HepG2 (cell line): ENCODE measurements around the gene MOGAT3. TPM values are rescaled to one million over a fixed set of nuclear protein-coding genes. Genes with fewer than 3 reads are reported as not detected.

Source experiments
- ATF7-NPFF ChIP-seq: sonication (generic); formaldehyde crosslinking; IDR thresholded peaks from 2 replicates; pipeline ENCODE4 v1.8.1; 2023; ENCODE audit warnings: mild to moderate bottlenecking, low read depth, missing genetic modification reagents, moderate library complexity
- CENPT ChIP-seq: sonication (generic); formaldehyde crosslinking; IDR thresholded peaks from 2 replicates; pipeline ENCODE4 v1.8.0; 2022; ENCODE audit warnings: low read depth, mild to moderate bottlenecking, moderate library complexity, missing genetic modification reagents
- EZH2 ChIP-seq: conservative IDR thresholded peaks from 2 replicates; pipeline ENCODE4 v1.6.1; 2012; ENCODE audit warnings: mild to moderate bottlenecking, low read depth, low read length, moderate library complexity
- HDAC2 ChIP-seq: sonication (generic); formaldehyde crosslinking; IDR thresholded peaks from 2 replicates; pipeline ENCODE4 v1.4.0; 2020; ENCODE audit warnings: missing genetic modification reagents
- PHF5A ChIP-seq: IDR thresholded peaks from one replicate; pipeline ENCODE4 v1.6.1; 2018; ENCODE audit warnings: low read depth, missing genetic modification reagents; ENCODE audit not compliant: unreplicated experiment
- RARG ChIP-seq: sonication (generic); formaldehyde crosslinking; IDR thresholded peaks from 2 replicates; pipeline ENCODE4 v1.4.0; 2020; ENCODE audit warnings: low read depth, mild to moderate bottlenecking, missing genetic modification reagents
- SNRNP70 ChIP-seq: fragments of 200-400 bp; formaldehyde crosslinking; IDR thresholded peaks from 2 replicates; pipeline ENCODE4 v1.6.1; 2017; ENCODE audit warnings: mild to moderate bottlenecking, low read depth, low read length, moderate library complexity
- YEATS2 ChIP-seq: sonication (generic); formaldehyde crosslinking; IDR thresholded peaks from 2 replicates; pipeline ENCODE4 v1.4.0; 2020; ENCODE audit warnings: missing genetic modification reagents, borderline replicate concordance
- ZNF720 ChIP-seq: sonication (generic); formaldehyde crosslinking; IDR thresholded peaks from 2 replicates; pipeline ENCODE4 v1.4.0; 2020; ENCODE audit warnings: missing genetic modification reagents
- ZNF761 ChIP-seq: sonication (generic); formaldehyde crosslinking; conservative IDR thresholded peaks from 2 replicates; pipeline ENCODE4 v1.4.0; 2020; ENCODE audit warnings: mild to moderate bottlenecking, missing genetic modification reagents
- ZNF776 ChIP-seq: sonication (generic); formaldehyde crosslinking; IDR thresholded peaks from 2 replicates; pipeline ENCODE4 v1.4.0; 2020; ENCODE audit warnings: mild to moderate bottlenecking, missing genetic modification reagents
- ZNF839 ChIP-seq: sonication (generic); formaldehyde crosslinking; IDR thresholded peaks from 2 replicates; pipeline ENCODE4 v1.4.0; 2020; ENCODE audit warnings: missing genetic modification reagents, mild to moderate bottlenecking, borderline replicate concordance
- polyA plus RNA-seq, 8 experiments: library from polyadenylated mRNA; depleted of rRNA in 3 of 8; stranded (reverse) in 7 of 8; unstranded in 1 of 8; fragments of >200 nt; fragmentation: Illumina TruSeq in 4 of 8; extraction: Trizol in 4 of 8; gene quantifications; 2 replicates each; pipeline versions ENCODE4 v1.2.1 to v1.2.3, GENCODE V29; 2011 to 2016; ENCODE audit warnings: low read depth in 4 of 8, missing spikeins in 1 of 8, mixed read lengths in 1 of 8; ENCODE audit not compliant: insufficient read depth in 1 of 8
- total RNA-seq, 5 experiments: library from RNA; depleted of rRNA; stranded (reverse); fragments of >200 nt; fragmentation: Illumina TruSeq; extraction: Trizol; gene quantifications; 2 replicates each; pipeline ENCODE4 v1.2.3, GENCODE V29; 2016; ENCODE audit warnings: low read depth in 1 of 5
- TF ChIP-seq, protein P1 (sequence below), 2 experiments: sonication (generic) in 1 of 2; formaldehyde crosslinking in 1 of 2; IDR thresholded peaks; 2 replicates each; pipeline versions ENCODE4 v1.4.0 to v1.6.1; 2018 to 2020; ENCODE audit warnings: missing genetic modification reagents in 2 of 2, borderline replicate concordance in 1 of 2, low read depth in 1 of 2, mild to moderate bottlenecking in 1 of 2, missing biosample characterization in 1 of 2
- TF ChIP-seq, protein P2 (sequence below): sonication (generic); formaldehyde crosslinking; IDR thresholded peaks from 2 replicates; pipeline ENCODE4 v1.5.1; 2020; ENCODE audit warnings: missing genetic modification reagents, mild to moderate bottlenecking, borderline replicate concordance
- TF ChIP-seq, protein P3 (sequence below): IDR thresholded peaks from 2 replicates; pipeline ENCODE4 v1.6.1; 2016; ENCODE audit warnings: missing biosample characterization, missing genetic modification reagents, low read depth
- TF ChIP-seq, protein P4 (sequence below): sonication (generic); formaldehyde crosslinking; IDR thresholded peaks from 2 replicates; pipeline ENCODE4 v1.4.0; 2020; ENCODE audit warnings: missing genetic modification reagents
- TF ChIP-seq, protein P5 (sequence below): sonication (generic); formaldehyde crosslinking; IDR thresholded peaks from 2 replicates; pipeline ENCODE4 v1.5.0; 2020; ENCODE audit warnings: missing genetic modification reagents, mild to moderate bottlenecking, borderline replicate concordance
- TF ChIP-seq, protein P6 (sequence below): sonication (generic); formaldehyde crosslinking; IDR thresholded peaks from 2 replicates; pipeline ENCODE4 v1.8.0; 2022; ENCODE audit warnings: mild to moderate bottlenecking, missing genetic modification reagents, borderline replicate concordance

Gene MOGAT3
- total and polyA plus RNA-seq, 2 of the 13 experiments (the other 11 are each of a cell fraction or from before 2014, with no cell fraction given) = 22.5 to 30.5 TPM

DNA sequence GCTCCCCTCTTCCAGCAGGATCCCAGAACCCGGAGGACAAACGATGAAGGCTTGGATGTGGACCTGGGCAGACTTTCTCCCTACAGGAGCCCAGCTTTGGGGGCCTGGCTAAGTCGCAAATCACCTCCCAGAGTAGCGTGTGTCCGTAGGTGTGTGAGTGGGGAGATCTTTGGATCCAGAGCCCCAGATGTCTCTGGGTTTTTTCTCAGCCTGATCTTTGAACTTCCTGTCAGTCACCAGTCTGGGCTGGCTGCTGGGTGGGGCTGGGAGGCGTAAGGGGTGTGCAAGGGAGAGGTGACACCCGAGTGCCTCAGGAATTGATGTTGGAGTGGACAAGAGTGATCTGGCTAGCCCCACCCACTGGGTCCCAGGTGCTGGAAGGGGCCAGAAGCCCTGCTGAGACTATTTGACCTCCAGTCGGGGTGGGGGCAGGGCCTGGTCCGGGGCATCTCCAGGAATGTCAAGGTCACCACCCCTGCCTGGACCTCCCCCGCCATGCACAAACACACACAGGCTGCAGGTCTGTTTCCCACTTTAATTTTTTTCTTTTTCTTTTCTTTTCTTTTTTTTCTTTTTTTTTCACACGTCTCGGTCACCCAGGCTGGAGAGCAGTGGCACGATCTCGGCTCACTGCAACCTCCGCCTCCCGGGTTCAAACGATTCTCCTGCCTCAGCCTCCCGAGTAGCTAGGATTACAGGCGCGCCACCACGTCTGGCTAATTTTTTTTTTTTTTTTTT lies at the start of gene MOGAT3 (continued):
- TF ChIP-seq, protein P1, sequence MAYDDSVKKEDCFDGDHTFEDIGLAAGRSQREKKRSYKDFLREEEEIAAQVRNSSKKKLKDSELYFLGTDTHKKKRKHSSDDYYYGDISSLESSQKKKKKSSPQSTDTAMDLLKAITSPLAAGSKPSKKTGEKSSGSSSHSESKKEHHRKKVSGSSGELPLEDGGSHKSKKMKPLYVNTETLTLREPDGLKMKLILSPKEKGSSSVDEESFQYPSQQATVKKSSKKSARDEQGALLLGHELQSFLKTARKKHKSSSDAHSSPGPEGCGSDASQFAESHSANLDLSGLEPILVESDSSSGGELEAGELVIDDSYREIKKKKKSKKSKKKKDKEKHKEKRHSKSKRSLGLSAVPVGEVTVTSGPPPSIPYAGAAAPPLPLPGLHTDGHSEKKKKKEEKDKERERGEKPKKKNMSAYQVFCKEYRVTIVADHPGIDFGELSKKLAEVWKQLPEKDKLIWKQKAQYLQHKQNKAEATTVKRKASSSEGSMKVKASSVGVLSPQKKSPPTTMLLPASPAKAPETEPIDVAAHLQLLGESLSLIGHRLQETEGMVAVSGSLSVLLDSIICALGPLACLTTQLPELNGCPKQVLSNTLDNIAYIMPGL (CRISPR knock-in tag; IDR thresholded peaks at IDR 0.05; ENCODE audit: borderline replicate concordance in 1 of 2, low read depth in 1 of 2) = peak in 1 of 2 experiments; percentile 73; a peak in 2 of 4 replicates
- TF ChIP-seq EZH2 (no peak), ATF7-NPFF (peak; percentile 48; the same call in 1 of the 2 replicates), ZNF761 (CRISPR knock-in tag) (no peak), RARG (CRISPR knock-in tag) (no peak), CENPT (CRISPR knock-in tag) (no peak), PHF5A (CRISPR knock-in tag) (no peak), ZNF720 (CRISPR knock-in tag) (no peak), SNRNP70 (no peak), ZNF776 (CRISPR knock-in tag) (no peak; the same call in 1 of the 2 replicates), HDAC2 (CRISPR knock-in tag) (peak; percentile 64), ZNF839 (CRISPR knock-in tag) (no peak; the same call in 1 of the 2 replicates), YEATS2 (CRISPR knock-in tag) (peak; percentile 32; the same call in 1 of the 2 replicates)
- TF ChIP-seq, protein P2, sequence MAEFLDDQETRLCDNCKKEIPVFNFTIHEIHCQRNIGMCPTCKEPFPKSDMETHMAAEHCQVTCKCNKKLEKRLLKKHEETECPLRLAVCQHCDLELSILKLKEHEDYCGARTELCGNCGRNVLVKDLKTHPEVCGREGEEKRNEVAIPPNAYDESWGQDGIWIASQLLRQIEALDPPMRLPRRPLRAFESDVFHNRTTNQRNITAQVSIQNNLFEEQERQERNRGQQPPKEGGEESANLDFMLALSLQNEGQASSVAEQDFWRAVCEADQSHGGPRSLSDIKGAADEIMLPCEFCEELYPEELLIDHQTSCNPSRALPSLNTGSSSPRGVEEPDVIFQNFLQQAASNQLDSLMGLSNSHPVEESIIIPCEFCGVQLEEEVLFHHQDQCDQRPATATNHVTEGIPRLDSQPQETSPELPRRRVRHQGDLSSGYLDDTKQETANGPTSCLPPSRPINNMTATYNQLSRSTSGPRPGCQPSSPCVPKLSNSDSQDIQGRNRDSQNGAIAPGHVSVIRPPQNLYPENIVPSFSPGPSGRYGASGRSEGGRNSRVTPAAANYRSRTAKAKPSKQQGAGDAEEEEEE (CRISPR knock-in tag) = no peak
- TF ChIP-seq, protein P3, sequence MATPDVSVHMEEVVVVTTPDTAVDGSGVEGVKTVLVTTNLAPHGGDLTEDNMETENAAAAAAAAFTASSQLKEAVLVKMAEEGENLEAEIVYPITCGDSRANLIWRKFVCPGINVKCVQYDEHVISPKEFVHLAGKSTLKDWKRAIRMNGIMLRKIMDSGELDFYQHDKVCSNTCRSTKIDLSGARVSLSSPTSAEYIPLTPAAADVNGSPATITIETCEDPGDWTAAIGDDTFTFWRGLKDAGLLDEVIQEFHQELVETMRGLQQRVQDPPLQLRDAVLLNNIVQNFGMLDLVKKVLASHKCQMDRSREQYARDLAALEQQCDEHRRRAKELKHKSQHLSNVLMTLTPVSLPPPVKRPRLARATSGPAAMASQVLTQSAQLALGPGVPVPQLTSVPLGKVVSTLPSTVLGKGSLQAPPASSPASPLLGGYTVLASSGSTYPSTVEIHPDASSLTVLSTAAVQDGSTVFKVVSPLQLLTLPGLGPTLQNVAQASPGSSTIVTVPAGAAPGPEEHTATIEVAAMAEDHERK (CRISPR knock-in tag) = no peak
- TF ChIP-seq, protein P4, sequence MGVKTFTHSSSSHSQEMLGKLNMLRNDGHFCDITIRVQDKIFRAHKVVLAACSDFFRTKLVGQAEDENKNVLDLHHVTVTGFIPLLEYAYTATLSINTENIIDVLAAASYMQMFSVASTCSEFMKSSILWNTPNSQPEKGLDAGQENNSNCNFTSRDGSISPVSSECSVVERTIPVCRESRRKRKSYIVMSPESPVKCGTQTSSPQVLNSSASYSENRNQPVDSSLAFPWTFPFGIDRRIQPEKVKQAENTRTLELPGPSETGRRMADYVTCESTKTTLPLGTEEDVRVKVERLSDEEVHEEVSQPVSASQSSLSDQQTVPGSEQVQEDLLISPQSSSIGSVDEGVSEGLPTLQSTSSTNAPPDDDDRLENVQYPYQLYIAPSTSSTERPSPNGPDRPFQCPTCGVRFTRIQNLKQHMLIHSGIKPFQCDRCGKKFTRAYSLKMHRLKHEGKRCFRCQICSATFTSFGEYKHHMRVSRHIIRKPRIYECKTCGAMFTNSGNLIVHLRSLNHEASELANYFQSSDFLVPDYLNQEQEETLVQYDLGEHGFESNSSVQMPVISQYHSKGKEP (CRISPR knock-in tag) = no peak
- TF ChIP-seq, protein P5, sequence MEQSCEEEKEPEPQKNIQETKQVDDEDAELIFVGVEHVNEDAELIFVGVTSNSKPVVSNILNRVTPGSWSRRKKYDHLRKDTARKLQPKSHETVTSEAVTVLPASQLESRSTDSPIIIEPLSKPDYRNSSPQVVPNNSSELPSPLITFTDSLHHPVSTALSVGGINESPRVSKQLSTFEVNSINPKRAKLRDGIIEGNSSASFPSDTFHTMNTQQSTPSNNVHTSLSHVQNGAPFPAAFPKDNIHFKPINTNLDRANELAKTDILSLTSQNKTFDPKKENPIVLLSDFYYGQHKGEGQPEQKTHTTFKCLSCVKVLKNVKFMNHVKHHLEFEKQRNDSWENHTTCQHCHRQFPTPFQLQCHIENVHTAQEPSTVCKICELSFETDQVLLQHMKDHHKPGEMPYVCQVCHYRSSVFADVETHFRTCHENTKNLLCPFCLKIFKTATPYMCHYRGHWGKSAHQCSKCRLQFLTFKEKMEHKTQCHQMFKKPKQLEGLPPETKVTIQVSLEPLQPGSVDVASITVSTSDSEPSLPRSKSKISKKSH (CRISPR knock-in tag) = peak; percentile 76; the same call in 1 of the 2 replicates
- TF ChIP-seq, protein P6, sequence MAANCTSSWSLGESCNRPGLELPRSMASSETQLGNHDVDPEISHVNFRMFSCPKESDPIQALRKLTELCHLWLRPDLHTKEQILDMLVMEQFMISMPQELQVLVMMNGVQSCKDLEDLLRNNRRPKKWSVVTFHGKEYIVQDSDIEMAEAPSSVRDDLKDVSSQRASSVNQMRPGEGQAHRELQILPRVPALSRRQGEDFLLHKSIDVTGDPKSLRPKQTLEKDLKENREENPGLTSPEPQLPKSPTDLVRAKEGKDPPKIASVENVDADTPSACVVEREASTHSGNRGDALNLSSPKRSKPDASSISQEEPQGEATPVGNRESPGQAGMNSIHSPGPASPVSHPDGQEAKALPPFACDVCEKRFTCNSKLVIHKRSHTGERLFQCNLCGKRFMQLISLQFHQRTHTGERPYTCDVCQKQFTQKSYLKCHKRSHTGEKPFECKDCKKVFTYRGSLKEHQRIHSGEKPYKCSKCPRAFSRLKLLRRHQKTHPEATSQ (CRISPR knock-in tag) = no peak
